ENCODE measurements around the gene BATF. TPM values are rescaled to one million over a fixed set of nuclear protein-coding genes. Genes with fewer than 3 reads are reported as not detected.

BATF gene
- total RNA-seq, 4 donors from 2014 or later: 0.28 to 6.4 (median 1.3) TPM; not detected in 1

GRCh38 chr14:75533791-75534555 is 11.7 kb downstream of the BATF start:
- Histone ChIP-seq H3K36me3 (no peaks in the 10 kb centered on the region), H3K27me3 (no peaks in the 10 kb centered on the region), H3K27ac (peak overlapping the region; percentile 54 to 80), H3K4me3 (no peak overlapping the region), H3K9me3 (no peaks in the 10 kb centered on the region), H3K4me1 (peaks cover 0 to 4% of the 10 kb centered on the region in 2 donors)
- intact Hi-C loops (cut with DNase I; ENCODE audit: low total_unique reads): no loop called here
- TF ChIP-seq POLR2A (IDR thresholded peaks at IDR 0.05): no peak
- TF ChIP-seq, protein P1, sequence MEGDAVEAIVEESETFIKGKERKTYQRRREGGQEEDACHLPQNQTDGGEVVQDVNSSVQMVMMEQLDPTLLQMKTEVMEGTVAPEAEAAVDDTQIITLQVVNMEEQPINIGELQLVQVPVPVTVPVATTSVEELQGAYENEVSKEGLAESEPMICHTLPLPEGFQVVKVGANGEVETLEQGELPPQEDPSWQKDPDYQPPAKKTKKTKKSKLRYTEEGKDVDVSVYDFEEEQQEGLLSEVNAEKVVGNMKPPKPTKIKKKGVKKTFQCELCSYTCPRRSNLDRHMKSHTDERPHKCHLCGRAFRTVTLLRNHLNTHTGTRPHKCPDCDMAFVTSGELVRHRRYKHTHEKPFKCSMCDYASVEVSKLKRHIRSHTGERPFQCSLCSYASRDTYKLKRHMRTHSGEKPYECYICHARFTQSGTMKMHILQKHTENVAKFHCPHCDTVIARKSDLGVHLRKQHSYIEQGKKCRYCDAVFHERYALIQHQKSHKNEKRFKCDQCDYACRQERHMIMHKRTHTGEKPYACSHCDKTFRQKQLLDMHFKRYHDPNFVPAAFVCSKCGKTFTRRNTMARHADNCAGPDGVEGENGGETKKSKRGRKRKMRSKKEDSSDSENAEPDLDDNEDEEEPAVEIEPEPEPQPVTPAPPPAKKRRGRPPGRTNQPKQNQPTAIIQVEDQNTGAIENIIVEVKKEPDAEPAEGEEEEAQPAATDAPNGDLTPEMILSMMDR (IDR thresholded peaks at IDR 0.05): no peak
- no peak for DNase-seq

DNA sequence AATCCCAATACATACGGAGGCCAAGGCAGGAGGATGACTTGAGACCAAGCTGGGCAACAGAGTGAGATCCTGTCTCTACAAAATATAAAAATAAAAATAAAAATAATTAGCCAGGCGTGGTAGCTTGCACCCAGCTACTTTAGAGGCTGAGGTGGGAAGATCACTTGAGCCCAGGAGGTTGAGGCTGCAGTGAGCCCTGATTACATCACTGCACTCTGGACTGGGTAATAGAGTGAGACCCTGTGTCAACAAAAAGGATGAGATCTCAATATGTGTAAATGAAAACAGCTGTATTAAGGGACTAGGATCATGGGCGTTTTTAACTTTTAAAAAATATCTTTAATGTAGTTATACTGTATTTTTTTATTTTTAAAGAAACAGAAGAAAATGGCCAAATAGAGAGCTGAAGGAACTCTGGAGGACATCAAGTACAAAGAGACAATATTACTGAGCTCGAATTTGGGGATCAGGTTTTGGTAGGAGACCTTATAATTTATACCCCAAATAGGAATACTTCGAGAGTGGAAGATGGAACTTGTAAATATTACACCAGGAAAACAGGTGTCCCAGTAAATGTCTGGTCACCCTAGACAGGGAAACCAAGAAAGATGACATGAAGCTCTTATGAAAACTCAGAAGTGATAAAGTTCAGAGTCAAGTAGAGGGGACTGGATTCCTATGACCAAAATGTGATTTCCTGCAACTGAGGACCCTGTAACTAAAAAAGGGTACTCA is 13.1 kb downstream of the BATF start:
- Histone ChIP-seq H3K36me3 (no peaks in the 10 kb centered on the region), H3K27me3 (no peaks in the 10 kb centered on the region), H3K9me3 (no peaks in the 10 kb centered on the region), H3K4me3 (no peak overlapping the region), H3K27ac (peak overlapping the region; percentile 54 to 80), H3K4me1 (peaks cover 0 to 4% of the 10 kb centered on the region in 2 donors)
- intact Hi-C loops (cut with DNase I; ENCODE audit: low total_unique reads): no loop called here
- TF ChIP-seq POLR2A (IDR thresholded peaks at IDR 0.05): no peak
- TF ChIP-seq, protein P1 (IDR thresholded peaks at IDR 0.05): no peak
- no peak for DNase-seq

DNA sequence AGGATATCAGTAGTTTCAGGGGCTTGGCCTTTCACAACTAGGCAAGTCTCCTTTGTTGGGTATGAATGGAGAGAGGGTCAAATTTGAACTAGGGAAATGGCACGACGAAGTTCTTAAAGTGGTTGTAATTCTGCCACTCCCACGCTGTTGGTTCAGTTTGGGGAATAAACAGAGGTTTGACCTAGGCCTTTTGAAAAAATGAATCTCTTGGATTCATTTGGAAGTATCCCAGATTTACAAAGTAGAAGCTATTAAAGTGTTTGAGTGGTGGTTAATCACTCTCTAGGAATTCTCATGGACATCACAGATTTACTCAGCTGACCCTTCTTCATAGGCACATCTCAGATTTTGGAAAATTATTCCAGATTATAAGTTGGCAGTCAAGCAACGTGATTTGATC is 14.8 kb downstream of the BATF start:
- no peaks in the 10 kb centered on the region for H3K36me3 ChIP-seq

DNA sequence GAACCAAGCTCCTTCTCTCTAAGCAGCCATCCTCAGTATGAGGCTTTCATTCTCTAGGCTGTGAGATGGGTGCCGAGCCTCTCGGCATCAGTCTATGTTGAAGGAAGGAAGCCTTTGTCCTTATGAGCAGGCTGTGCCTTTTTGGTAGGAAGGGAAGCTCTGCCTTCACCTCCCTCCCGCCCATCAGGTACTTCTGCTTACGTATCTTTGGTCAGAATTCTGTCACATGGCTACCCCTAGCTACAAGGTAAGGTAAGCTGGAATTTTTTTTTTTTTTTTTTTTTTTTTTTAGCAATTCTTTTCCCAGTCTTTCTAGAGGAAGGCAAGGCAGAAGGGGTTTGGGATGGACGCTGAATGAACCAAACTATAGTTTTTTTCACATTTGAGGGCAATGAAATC is 16.9 kb downstream of the BATF start:
- Histone ChIP-seq H3K9me3 (no peaks in the 10 kb centered on the region), H3K27ac (no peak overlapping the region), H3K27me3 (no peaks in the 10 kb centered on the region), H3K4me1 (peaks cover 0 to 4% of the 10 kb centered on the region in 2 donors), H3K36me3 (no peaks in the 10 kb centered on the region), H3K4me3 (no peak overlapping the region)
- intact Hi-C loops (cut with DNase I; ENCODE audit: low total_unique reads): no loop called here
- no peak for DNase-seq
- TF ChIP-seq, protein P1 (IDR thresholded peaks at IDR 0.05): no peak
- TF ChIP-seq POLR2A (IDR thresholded peaks at IDR 0.05): no peak

More for the DNA sequence above, 14.8 kb downstream of the BATF start:
- no peak for TF ChIP-seq POLR2A (IDR thresholded peaks at IDR 0.05)
- TF ChIP-seq, protein P1 (IDR thresholded peaks at IDR 0.05): no peak
- H3K9me3 ChIP-seq: no peaks in the 10 kb centered on the region
- intact Hi-C loops (cut with DNase I; ENCODE audit: low total_unique reads): no loop called here
- H3K27me3 ChIP-seq: no peaks in the 10 kb centered on the region
- H3K27ac ChIP-seq: peak overlapping the region; percentile 79 to 80
- no peak for DNase-seq
- no peak overlapping the region for H3K4me3 ChIP-seq
- H3K4me1 ChIP-seq: peaks cover 0 to 4% of the 10 kb centered on the region in 2 donors

Data from uterus (tissue), 4 donors.